Measurements from ENCODE around the gene SETDB1. TPM values are rescaled to one million over a fixed set of nuclear protein-coding genes. Genes with fewer than 3 reads are reported as not detected.

Gene SETDB1
- total and polyA plus RNA-seq, 2 of the 8 experiments (the other 6 are each of a cell fraction or from before 2014, with no cell fraction given): 27.5 to 48.8 TPM

DNA sequence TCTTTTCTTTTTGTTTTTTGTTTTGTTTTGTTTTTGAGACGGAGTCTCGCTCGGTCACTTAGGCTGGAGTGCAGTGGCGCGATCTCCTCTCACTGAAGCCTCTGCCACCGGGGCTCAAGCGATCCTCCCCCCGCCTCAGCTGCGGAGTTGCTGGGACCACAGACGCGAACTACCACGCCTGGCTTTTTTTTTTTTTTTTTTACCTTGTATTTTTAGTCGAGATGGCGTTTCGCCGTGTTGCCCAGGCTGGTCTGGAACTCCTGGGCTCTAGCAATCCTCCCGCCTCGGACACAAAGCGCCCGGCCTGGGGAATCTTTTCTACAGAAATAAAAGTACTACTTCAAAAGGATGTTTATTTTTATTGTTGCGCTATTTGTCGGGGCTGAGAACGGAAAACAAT is 1.1 kb upstream of the SETDB1 start:
- Histone ChIP-seq H3K18ac (ENCODE audit: extremely low read depth, low read length) (no peak overlapping the region), H2BK120ac (replicated peaks; ENCODE audit: low read depth, low read length) (no peak overlapping the region), H2BK15ac (ENCODE audit: low read length) (no peak overlapping the region), H2BK20ac (ENCODE audit: low read length) (no peak overlapping the region), H3K9me3 (ENCODE audit: insufficient read depth in 2 of 2, low read depth in 1 of 2, low read length in 1 of 2) (no peaks in the 10 kb centered on the region), H3K23me2 (ENCODE audit: low read depth, low read length) (no peaks in the 10 kb centered on the region), H3K9ac (replicated peaks in 1 of 4; ENCODE audit: extremely low read depth in 1 of 4, low read depth in 3 of 4, low read length in 3 of 4) (no peak overlapping the region), H3K4me1 (replicated peaks in 1 of 4; ENCODE audit: control insufficient read depth in 3 of 4, insufficient read depth in 4 of 4, low read length in 3 of 4) (peaks cover 0 to 4% (median 0%) of the 10 kb centered on the region in 4 experiments; a peak in 2 of 7 replicates), H3K4me2 (ENCODE audit: insufficient read depth in 1 of 2, low read depth in 2 of 2, low read length in 2 of 2) (no peak overlapping the region; a peak in 1 of 4 replicates), H4K20me1 (replicated peaks in 1 of 2; ENCODE audit: control insufficient read depth in 1 of 2, insufficient read depth in 2 of 2, low read length in 2 of 2) (no peaks in the 10 kb centered on the region), H3K36me3 (ENCODE audit: control insufficient read depth in 2 of 4, insufficient read depth in 4 of 4, low read length in 3 of 4) (peaks cover 12 to 21% (median 13%) of the 10 kb centered on the region in 4 experiments), H3K23ac (ENCODE audit: insufficient read length) (no peak overlapping the region), H4K8ac (ENCODE audit: extremely low read depth, insufficient read depth, low read length) (no peak overlapping the region), H3K56ac (replicated peaks; ENCODE audit: insufficient read length, low read depth, low read length) (no peak overlapping the region), H3K14ac (ENCODE audit: insufficient read length) (no peak overlapping the region), H3K27ac (ENCODE audit: low read depth, low read length) (no peak overlapping the region), H3K4me3 (ENCODE audit: extremely low read depth in 1 of 4, insufficient read depth in 2 of 4, low read depth in 3 of 4, low read length in 4 of 4) (no peak overlapping the region), H4K91ac (replicated peaks; ENCODE audit: insufficient read length, low read length) (no peak overlapping the region), H3K27me3 (replicated peaks in 1 of 4; ENCODE audit: control insufficient read depth in 3 of 4, extremely low read depth in 1 of 4, insufficient read depth in 3 of 4, low read length in 3 of 4) (no peaks in the 10 kb centered on the region), H2AFZ (ENCODE audit: low read length) (no peak overlapping the region), H4K5ac (ENCODE audit: insufficient read length, low read depth, low read length) (no peak overlapping the region), H3K79me2 (ENCODE audit: control insufficient read depth in 1 of 2, insufficient read depth in 2 of 2, low read length in 2 of 2) (peaks cover 0 to 15% of the 10 kb centered on the region in 2 experiments; a peak in 2 of 4 replicates), H2BK12ac (ENCODE audit: low read depth, low read length) (no peak overlapping the region), H3K4ac (replicated peaks; ENCODE audit: insufficient read length, low read depth, low read length) (no peak overlapping the region), H2BK5ac (ENCODE audit: low read depth, low read length) (no peak overlapping the region), H3K79me1 (ENCODE audit: low read depth, low read length) (0 out of 2 replicates have a peak, but pooled peaks cover 2% of the 10 kb centered on the region), H2AK5ac (ENCODE audit: low read depth, low read length) (no peak overlapping the region)
- CTCF ChIA-PET (ENCODE audit: partially characterized antibody): no interaction called here
- FAIRE-seq (no peak), DNase-seq (ENCODE audit: low read depth in 1 of 2, low spot score in 2 of 2) (no peak)
- TF ChIP-seq FOSL1 (IDR thresholded peaks at IDR 0.05; ENCODE audit: insufficient read depth, low read depth, low read length) (no peak), POU5F1 (IDR thresholded peaks at IDR 0.05; ENCODE audit: low read depth, low read length) (no peak), SP4 (IDR thresholded peaks at IDR 0.05; ENCODE audit: low read length) (no peak), KDM5A (IDR thresholded peaks at IDR 0.05; ENCODE audit: low read length) (no peak), RXRA (IDR thresholded peaks at IDR 0.05; ENCODE audit: insufficient read depth, low read depth, low read length) (no peak), SP1 (IDR thresholded peaks at IDR 0.05; ENCODE audit: low read depth, low read length) (no peak), JUND (IDR thresholded peaks at IDR 0.05; ENCODE audit: low read length) (no peak)
- TF ChIP-seq, protein P1, sequence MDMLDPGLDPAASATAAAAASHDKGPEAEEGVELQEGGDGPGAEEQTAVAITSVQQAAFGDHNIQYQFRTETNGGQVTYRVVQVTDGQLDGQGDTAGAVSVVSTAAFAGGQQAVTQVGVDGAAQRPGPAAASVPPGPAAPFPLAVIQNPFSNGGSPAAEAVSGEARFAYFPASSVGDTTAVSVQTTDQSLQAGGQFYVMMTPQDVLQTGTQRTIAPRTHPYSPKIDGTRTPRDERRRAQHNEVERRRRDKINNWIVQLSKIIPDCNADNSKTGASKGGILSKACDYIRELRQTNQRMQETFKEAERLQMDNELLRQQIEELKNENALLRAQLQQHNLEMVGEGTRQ (IDR thresholded peaks at IDR 0.05; ENCODE audit: low read length): no peak
- POLR2A ChIA-PET (ENCODE audit: partially characterized antibody): interaction anchor here (0.6 to 2.5 kb wide), 4 partner anchors 33 to 346 kb away, joined by 3 to 6 read pairs (median 3); partner anchors contain the start of gene MCL1
- WGBS, 2 experiments (ENCODE audit: extremely low coverage in 1 of 2, insufficient coverage in 1 of 2, insufficient read length in 1 of 2, insufficient replicate concordance in 2 of 2, low coverage in 1 of 2, low lambda C conversion rate in 2 of 2, missing lambda C conversion rate in 1 of 2): 96% methylated on average over 17 of the region's 23 CpGs; no CpG with 5 or more reads in 1 of the 2 experiments

Measured in H1 (cell line).